ENCODE measurements around the gene SUMO4.

The SUMO4 gene

GRCh38 chr6:149405823-149406765, 6.0 kb downstream of the SUMO4 start:
- TF ChIP-seq ZFX (IDR thresholded peaks at IDR 0.05; ENCODE audit: borderline replicate concordance) (no peak), CTCF (IDR thresholded peaks at IDR 0.05) (no peak)
- no peak overlapping the region for H3K27ac ChIP-seq

GRCh38 chr6:149409617-149410016, 9.6 kb downstream of the SUMO4 start:
- H3K27ac ChIP-seq, result no peak overlapping the region
- TF ChIP-seq ZFX (IDR thresholded peaks at IDR 0.05; ENCODE audit: borderline replicate concordance), result no peak
- TF ChIP-seq CTCF (IDR thresholded peaks at IDR 0.05), result no peak

- no peak overlapping the region for H3K27ac ChIP-seq
- TF ChIP-seq CTCF (IDR thresholded peaks at IDR 0.05) (no peak), ZFX (IDR thresholded peaks at IDR 0.05; ENCODE audit: borderline replicate concordance) (no peak)
Measured at GRCh38 chr6:149410557-149410956, 10.5 kb downstream of the SUMO4 start.

GRCh38 chr6:149414009-149414408, 13.9 kb downstream of the SUMO4 start:
- no peak for TF ChIP-seq CTCF (IDR thresholded peaks at IDR 0.05)
- TF ChIP-seq ZFX (IDR thresholded peaks at IDR 0.05; ENCODE audit: borderline replicate concordance), result no peak
- no peak overlapping the region for H3K27ac ChIP-seq

- TF ChIP-seq CTCF (IDR thresholded peaks at IDR 0.05) (no peak), ZFX (IDR thresholded peaks at IDR 0.05; ENCODE audit: borderline replicate concordance) (no peak)
- no peak overlapping the region for H3K27ac ChIP-seq
Measured at GRCh38 chr6:149414821-149415220, 14.8 kb downstream of the SUMO4 start.

- H3K27ac ChIP-seq, result no peak overlapping the region
- no peak for TF ChIP-seq CTCF (IDR thresholded peaks at IDR 0.05)
- TF ChIP-seq ZFX (IDR thresholded peaks at IDR 0.05; ENCODE audit: borderline replicate concordance), result no peak
Measured at GRCh38 chr6:149419696-149420404, 19.8 kb downstream of the SUMO4 start.

GRCh38 chr6:149421132-149421531, 21.1 kb downstream of the SUMO4 start:
- no peak overlapping the region for H3K27ac ChIP-seq
- no peak for TF ChIP-seq ZFX (IDR thresholded peaks at IDR 0.05; ENCODE audit: borderline replicate concordance)
- no peak for TF ChIP-seq CTCF (IDR thresholded peaks at IDR 0.05)

Data from 22Rv1 (cell line).